AG09319 (cell line): ENCODE measurements around the gene NUP107.
"Not testable (repeated sequence)": the region's sequence is repeated elsewhere in the genome, so short reads cannot be mapped to it uniquely, and the experiment has no call there.

Source experiments
- DNase-seq: peaks from one replicate; pipeline ENCODE4 v3.0.0-alpha.2; 2010; ENCODE audit warnings: low read depth; ENCODE audit errors: extremely low read depth
- TF ChIP-seq, protein P1 (sequence below): IDR thresholded peaks from 2 replicates; pipeline ENCODE4 v1.5.1; 2011; ENCODE audit warnings: low read depth, mild to moderate bottlenecking, inconsistent platforms, low read length, moderate library complexity

Gene NUP107

DNA sequence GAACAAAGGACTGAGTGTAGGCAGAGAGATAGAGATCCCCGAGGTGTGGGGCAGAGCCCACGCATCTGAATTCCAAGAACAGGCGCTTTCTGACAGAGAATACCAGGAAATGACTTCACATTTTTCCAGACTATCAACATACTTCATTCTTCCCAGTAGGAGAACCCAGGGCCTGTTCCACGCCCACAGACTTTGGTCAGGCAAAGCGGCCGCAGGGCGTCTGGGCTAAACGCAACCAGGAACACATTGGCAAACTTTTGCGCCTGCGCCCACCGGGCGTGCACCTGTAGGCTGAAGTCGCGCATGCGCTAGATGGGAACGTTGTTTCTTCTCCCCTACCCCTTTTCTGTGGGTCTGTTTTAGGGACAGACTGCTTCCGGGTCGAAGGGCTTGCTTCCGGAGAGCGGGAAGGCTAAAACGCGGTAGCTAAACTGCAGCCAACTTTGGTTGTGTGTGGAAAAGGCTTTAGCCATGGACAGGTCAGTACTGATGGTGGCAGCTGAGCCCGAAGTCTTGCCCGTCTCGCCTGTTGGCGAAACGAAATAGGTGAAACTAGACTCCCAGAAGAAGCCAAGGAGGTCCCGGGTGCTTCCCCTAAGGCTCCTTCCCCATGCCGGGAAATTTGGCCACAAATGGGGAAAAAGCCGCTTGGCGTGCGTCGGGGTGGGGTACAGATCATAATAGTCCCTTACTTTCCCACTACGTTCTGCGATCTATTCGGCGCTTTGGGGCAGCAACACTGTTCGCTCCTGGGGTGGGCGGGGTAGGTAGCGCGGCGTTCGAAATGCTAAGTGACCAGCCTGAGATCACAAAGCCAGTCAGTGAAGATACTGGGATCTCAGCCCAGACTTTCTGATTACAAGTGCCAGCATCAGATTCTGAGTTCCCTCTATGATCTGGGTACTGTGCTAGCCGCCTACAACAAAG lies at the start of gene NUP107:
TSS of gene NUP107 (plus strand) at position 384 of the 927 bp plus-strand sequence. CDS start at position 472, 88 bp downstream.
- TF ChIP-seq, protein P1, sequence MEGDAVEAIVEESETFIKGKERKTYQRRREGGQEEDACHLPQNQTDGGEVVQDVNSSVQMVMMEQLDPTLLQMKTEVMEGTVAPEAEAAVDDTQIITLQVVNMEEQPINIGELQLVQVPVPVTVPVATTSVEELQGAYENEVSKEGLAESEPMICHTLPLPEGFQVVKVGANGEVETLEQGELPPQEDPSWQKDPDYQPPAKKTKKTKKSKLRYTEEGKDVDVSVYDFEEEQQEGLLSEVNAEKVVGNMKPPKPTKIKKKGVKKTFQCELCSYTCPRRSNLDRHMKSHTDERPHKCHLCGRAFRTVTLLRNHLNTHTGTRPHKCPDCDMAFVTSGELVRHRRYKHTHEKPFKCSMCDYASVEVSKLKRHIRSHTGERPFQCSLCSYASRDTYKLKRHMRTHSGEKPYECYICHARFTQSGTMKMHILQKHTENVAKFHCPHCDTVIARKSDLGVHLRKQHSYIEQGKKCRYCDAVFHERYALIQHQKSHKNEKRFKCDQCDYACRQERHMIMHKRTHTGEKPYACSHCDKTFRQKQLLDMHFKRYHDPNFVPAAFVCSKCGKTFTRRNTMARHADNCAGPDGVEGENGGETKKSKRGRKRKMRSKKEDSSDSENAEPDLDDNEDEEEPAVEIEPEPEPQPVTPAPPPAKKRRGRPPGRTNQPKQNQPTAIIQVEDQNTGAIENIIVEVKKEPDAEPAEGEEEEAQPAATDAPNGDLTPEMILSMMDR: peak; percentile 17
- peak; percentile 98 for DNase-seq

DNA sequence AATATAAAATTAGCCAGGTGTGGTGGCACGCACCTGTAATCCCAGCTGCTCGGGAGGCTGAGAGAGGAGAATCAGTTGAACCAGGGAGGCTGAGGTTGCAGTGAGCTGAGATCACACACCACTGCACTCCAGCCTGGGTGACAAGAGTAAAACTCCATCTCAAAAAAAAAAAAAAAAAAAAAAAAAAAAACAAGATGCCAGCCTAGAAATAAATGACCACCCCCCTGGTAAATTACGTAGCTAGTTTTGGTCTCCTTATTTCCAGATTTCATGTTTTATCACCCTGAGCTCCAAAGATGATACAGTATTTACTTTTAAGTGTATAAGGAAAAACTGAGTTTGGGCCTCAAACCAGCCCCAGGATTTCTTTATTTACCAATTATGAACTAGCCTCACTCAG lies 49.3 kb upstream of the NUP107 start:
- DNase-seq: not testable (repeated sequence)

DNA sequence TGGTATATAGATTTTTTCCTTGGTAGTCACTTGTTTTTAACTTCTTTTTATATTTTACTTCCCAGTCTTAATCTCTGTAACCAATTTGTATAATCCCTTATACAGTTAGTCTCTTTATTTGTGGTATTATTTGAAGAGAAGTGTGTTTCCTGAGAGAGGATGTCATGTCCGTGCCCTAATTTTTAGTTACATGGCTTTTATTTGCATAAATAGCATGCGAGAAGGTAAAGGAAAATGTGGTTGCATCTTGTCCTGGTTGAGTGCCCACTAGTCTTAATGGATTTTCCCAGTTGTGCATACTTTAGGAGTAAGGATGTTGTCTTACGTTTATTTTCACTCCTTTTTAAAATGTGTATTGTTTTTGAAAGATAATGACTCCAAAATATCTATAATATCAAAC lies 48.6 kb upstream of the NUP107 start:
- DNase-seq: no peak
- TF ChIP-seq, protein P1: no peak

DNA sequence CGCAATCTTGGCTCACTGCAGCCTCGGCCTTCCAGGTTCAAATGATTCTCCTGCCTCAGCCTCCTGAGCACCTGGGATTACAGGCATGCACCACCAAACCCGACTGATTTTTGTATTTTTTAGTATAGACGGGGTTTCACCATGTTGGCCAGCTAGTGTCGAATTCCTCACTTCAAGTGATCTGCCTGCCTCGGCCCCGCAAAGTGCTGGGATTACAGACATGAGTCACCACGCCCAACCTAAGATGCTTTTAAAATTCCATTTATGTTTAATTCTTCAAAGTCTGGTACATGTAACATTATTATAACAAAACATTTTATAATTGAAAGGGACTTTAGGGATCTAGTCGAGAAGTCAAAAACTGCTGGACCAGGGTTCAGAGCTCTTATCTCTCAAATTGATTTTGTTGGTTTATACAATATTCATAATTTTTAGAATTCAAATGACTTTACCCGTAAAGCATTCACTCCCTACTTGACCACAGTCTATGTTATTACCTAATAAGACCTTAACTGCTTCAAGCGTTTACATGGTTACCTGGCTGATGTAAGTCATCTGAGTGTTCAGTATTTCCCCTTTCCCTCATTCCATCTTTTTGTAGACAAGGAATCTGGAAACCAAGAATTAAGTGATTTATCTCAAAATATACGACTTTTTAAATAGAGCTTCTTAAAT lies 47.9 kb upstream of the NUP107 start:
- TF ChIP-seq, protein P1: no peak
- no peak for DNase-seq

DNA sequence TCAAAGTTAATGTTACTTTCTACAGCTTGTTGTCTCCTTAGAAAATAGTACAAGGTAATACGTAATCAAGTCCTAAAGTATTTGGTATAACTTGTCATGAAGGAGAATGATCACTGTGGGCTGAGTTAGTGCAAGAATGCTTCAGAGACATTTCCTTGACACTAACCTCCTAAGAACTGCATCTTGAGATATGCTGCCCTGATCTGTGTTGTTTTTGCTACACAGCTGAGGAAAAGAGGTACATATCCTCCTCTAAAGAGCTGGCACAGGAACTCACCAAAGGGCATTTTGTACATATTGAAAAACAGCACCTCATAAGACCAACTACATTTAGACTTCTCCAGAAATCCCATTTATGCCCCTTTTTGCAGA lies 47.4 kb upstream of the NUP107 start:
- DNase-seq: no peak
- TF ChIP-seq, protein P1: no peak

DNA sequence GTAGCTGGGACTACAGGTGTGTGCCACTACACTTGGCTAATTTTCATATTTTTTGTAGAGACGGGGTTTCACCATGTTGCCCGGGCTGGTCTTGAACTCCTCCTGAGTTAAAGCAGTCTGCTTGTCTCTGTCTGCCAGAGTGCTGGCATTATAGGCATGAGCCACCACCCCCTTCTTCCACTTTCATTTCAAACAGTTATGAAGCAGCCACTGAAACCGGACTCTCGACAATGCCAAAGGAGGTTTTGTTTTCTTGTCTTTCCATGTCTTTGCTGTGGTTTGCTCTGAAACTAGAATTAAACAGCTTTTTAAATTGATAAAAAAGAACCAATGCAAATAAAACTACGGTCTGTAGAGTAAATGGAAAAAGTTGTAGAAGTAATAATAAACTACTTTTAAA lies 45.6 kb upstream of the NUP107 start:
- TF ChIP-seq, protein P1: no peak
- DNase-seq: no peak

DNA sequence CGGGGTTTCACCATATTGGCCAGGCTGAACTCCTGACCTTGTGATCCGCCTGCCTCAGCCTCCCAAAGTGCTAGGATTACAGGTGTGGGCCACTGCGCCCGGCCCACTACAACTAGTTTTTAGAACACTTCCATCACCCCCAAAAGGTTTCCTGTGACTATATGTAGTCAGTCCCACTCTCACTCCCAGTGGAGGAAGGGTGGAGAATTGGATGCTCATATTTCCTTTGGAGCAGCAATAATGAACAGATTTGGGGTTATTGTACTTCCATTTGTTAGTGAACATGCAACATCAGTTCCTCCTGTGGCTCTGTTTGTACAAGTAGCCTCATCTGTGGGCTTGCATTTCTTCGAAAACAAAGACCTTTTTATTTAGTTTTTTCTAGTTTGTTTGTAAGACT lies 40.3 kb upstream of the NUP107 start:
- TF ChIP-seq, protein P1: no peak

More for the DNA sequence above, 40.3 kb upstream of the NUP107 start:
- DNase-seq: no peak
